HTR-8/SVneo (cell line): ENCODE measurements around the gene SUMF1.

ENCODE experiments used
- DNase-seq: peaks from one replicate; pipeline ENCODE4 v3.0.0; 2011; ENCODE audit warnings: low spot score, mixed read lengths; ENCODE audit not compliant: insufficient read length
- FAIRE-seq: peaks from 2 replicates; lab custom pipeline; 2011; peaks lifted over from hg19 to GRCh38; lab: Jason Lieb, UNC

The SUMF1 gene

GRCh38 chr3:4419386-4419785, 47.7 kb downstream of the SUMF1 start:
- no peak for DNase-seq
- no peak for FAIRE-seq

DNA sequence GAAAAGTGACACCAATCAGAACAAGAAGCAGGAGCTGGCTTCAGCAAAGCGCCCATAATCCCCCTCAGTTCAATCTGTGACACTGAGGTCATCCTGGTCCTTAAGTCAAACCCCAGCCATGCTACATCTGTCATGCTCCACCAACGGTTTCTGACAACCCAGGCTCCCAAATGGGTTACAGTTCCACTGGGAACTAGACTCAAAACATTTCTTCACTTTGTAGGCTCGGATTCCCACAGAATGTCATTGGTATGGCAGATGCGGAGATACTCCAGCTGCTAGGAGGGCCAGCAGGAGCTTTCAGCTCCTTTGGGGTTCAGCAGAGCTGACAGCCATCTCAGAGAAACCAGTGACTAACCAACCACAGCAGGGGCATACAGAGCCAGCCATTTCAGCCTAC, 48.9 kb downstream of the SUMF1 start:
- no peak for DNase-seq

DNA sequence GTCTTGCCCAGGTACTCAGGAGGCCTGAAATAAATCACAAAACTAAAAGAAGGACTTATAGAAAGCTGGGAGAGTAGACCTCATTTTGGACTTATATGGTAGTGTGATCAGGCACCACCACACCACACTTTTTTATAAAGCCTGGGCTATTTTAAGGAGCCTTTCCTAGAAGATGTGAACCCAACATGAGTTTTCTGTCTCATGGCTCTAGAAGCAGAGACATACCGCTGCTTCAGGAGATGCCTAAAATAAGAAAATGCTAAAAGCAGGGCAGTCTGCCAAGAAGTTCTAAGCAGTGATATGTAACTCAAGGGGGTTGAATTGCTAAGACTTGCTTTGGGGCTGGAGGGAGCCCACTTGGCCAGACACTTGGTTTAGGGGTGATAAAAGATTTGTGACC, 49.6 kb downstream of the SUMF1 start:
- DNase-seq (no peak), FAIRE-seq (no peak)

More for the DNA sequence above, 48.9 kb downstream of the SUMF1 start:
- no peak for FAIRE-seq

DNA sequence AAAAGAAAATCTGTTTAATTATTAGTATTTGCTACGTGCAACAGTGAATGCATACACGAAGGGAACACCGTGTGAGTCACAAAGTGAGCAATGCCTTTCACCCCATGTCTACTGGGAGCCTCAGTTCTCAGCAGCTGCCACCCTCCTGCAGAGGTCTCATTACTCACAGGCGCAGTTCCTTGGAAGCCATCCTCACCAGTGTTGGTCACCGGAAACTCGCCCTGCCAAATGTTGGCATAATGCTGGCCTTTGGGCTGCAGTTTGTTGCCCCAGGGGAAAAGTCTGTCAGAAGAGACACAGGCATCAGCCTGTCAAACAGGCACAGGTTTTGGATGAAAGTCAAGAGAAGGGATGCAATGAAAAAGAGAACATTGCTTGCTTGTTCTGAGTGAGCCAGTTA, 50.1 kb downstream of the SUMF1 start:
- DNase-seq = peak; percentile 54
- no peak for FAIRE-seq

DNA sequence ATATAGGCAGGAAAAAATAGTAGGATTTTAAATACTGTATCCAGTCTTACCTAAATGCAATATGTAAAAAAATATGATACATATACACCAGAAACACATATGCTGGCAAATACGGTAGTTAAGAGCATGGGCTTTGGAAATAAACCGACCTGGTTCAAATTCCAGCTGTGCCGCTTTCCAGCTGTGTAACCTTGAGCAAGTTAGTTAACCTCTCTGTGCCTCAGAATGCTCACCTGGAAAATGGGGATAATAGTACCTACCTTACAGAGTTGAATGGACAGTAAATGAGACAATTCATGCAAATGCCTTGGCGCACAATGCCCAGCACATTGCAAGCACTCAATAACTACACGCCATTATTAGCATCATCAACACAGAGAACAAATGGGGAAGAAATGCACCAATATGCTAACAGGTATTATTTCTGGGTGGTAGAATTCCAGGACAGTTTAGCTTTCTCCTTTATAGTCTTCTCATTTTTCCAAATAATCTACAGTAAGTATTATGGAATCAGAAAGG, 50.6 kb downstream of the SUMF1 start:
- FAIRE-seq (no peak), DNase-seq (no peak)

GRCh38 chr3:4413467-4413866, 53.6 kb downstream of the SUMF1 start:
- no peak for DNase-seq
- no peak for FAIRE-seq

GRCh38 chr3:4411833-4412232, 55.2 kb downstream of the SUMF1 start:
- no peak for DNase-seq
- no peak for FAIRE-seq

GRCh38 chr3:4411236-4411635, 55.8 kb downstream of the SUMF1 start:
- DNase-seq = no peak
- FAIRE-seq = no peak

DNA sequence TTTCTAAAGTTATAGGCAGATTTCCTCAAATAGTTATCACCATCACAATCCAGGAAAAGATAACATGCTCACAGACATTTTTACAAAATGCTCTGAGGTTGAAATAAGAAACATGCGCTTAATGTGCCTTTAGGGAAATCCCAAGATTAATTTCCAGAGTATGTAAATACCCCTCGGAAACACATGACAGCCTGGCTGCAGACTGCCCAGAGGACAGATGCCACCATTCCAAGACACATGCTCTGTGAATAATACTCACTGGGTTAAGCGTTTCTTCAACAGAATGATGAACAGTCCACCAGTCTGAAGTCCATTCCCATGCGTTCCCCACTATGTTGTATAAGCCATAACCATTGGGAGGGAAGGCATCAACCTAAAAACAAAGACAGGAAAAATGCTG, 56.5 kb downstream of the SUMF1 start:
- DNase-seq = no peak

GRCh38 chr3:4409971-4410573, 57.0 kb downstream of the SUMF1 start:
- FAIRE-seq = no peak
- DNase-seq = no peak

More for the DNA sequence above, 56.5 kb downstream of the SUMF1 start:
- FAIRE-seq = no peak

DNA sequence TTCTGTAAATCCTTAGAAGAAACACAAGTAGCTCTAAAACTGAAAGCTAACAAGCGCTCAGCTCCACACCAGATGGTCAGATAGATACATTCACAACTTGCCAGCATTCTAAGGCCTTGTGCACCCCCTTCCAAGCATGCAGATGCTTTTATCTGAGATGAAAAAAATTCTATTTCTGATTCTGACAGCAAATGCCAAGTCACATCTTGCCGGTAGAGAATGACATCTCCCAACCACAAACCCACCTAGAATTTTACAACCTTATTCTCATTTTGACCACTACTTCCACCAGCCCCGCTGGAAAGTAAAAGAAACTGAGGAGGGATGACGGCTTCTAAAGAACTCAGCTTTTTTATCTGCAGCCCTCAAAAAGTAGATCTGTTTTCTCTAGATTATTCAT, 57.7 kb downstream of the SUMF1 start:
- no peak for FAIRE-seq

GRCh38 chr3:4408958-4409357, 58.1 kb downstream of the SUMF1 start:
- no peak for FAIRE-seq

More for the DNA sequence above, 57.7 kb downstream of the SUMF1 start:
- DNase-seq = no peak

DNA sequence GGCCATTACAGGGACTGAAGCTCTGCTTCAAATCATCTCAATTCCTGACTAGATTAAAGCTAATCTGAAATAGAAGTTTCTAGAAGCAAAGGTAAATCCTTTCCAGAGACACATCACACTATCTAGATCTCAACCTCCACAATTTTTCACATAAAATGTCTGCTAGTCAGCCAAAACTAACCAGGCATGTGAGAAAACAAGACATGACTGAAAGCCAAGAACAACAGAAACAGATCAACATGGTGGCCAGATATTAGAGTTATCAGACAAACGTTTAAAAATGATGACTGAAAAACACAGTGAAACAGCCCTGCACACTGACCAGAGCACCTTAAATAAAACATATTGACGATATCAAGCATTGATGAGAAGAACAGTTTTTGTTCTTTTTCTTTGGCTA, 59.1 kb downstream of the SUMF1 start:
- FAIRE-seq (no peak), DNase-seq (no peak)

More at GRCh38 chr3:4408958-4409357, 58.1 kb downstream of the SUMF1 start:
- no peak for DNase-seq

DNA sequence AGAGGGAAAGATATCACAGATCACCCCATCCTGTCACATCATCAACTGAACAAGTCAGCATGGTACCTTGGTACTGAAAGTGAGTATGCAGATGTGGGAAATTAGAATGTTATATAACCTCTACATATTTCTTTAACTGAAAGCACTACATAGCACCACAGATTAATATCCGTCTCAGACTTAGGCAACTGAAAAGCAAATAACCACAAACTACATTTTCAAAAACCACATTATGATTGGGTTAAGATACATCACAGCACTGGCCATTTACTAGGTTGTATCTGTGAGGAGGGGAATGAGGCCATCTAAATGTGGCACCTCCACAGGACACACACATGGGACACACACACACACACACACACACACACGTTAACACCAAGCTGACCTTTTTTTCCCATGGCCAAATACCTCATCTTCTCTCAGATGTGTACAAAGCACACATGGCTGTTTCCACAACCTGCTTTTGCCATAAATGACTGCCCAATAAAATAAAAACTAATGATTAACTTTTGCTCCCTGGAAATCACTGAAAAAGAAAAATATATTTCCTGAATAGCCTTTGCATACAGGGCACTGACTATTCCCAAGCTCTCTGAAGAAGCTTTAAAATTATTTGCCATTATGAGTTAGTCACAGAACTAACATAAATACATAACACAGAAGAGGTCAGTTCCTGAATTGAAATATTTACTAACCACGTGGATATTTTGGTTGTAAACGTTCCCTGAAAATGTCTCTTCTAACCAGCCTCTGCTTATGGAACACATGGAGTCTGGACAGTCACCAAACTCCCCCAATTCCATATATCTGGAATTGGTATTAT, 60.1 kb downstream of the SUMF1 start:
- FAIRE-seq = no peak

GRCh38 chr3:4404881-4405280, 62.2 kb downstream of the SUMF1 start:
- FAIRE-seq (no peak), DNase-seq (no peak)

More for the DNA sequence above, 60.1 kb downstream of the SUMF1 start:
- DNase-seq = no peak

GRCh38 chr3:4401441-4401840, 65.6 kb downstream of the SUMF1 start:
- DNase-seq (no peak), FAIRE-seq (no peak)

GRCh38 chr3:4399476-4399875, 67.6 kb downstream of the SUMF1 start:
- DNase-seq (no peak), FAIRE-seq (no peak)

GRCh38 chr3:4398941-4399245, 68.2 kb downstream of the SUMF1 start:
- FAIRE-seq (no peak), DNase-seq (no peak)

- no peak for DNase-seq
Measured at GRCh38 chr3:4398120-4398940, 68.7 kb downstream of the SUMF1 start.

DNA sequence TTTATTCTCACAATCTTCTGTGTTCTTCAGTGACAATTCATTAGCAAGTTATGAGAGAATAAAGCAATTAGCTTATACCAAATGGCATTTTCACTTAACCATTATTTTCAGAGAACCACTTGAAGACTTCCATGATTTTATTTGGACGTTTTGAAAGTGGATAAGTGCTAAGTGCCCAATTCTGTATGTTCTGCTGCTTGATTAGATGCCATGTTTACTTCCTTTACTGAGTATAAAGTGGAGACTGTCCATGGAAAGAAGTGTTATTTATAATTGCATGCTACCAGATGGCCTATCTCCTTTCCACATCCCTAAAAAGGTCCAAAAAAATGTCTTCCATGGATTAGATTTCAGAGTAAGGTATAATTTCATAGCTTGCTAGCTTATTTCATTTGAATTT, 69.6 kb downstream of the SUMF1 start:
- FAIRE-seq (no peak), DNase-seq (no peak)

More at GRCh38 chr3:4398120-4398940, 68.7 kb downstream of the SUMF1 start:
- FAIRE-seq = no peak

GRCh38 chr3:4396542-4396941, 70.5 kb downstream of the SUMF1 start:
- DNase-seq = no peak
- FAIRE-seq = no peak
